ENCODE data around the gene USH1G. TPM values are rescaled to one million over a fixed set of nuclear protein-coding genes. Genes with fewer than 3 reads are reported as not detected.

The USH1G gene
- total and polyA plus RNA-seq, 12 donors = not detected

- DNase-seq (no peak), ATAC-seq (no peak)
- TF ChIP-seq CTCF (IDR thresholded peaks at IDR 0.05) = no peak
- no peaks in the 10 kb centered on the region for H3K4me1 ChIP-seq
- H3K27me3 ChIP-seq = peaks cover 0 to 20% (median 0%) of the 10 kb centered on the region in 7 donors
- no peak overlapping the region for H3K27ac ChIP-seq
- intact Hi-C loops (cut with DNase I) = no loop called here
- 76 to 83% methylated on average over 11 of the region's 11 CpGs for WGBS, 2 donors
- H3K36me3 ChIP-seq = peaks cover 0 to 43% (median 0%) of the 10 kb centered on the region in 9 donors
- H3K9me3 ChIP-seq = no peaks in the 10 kb centered on the region
- no peak overlapping the region for H3K4me3 ChIP-seq
Measured at GRCh38 chr17:74953134-74953687, 30.2 kb upstream of the USH1G start.

- no peaks in the 10 kb centered on the region for H3K4me1 ChIP-seq
- ATAC-seq (no peak), DNase-seq (no peak)
- intact Hi-C loops (cut with DNase I) = no loop called here
- 78 to 82% methylated on average over 24 of the region's 24 CpGs for WGBS, 2 donors
- H3K9me3 ChIP-seq = no peaks in the 10 kb centered on the region
- H3K36me3 ChIP-seq = peaks cover 0 to 38% (median 0%) of the 10 kb centered on the region in 9 donors
- peaks cover 0 to 20% (median 0%) of the 10 kb centered on the region in 7 donors for H3K27me3 ChIP-seq
- H3K4me3 ChIP-seq = no peak overlapping the region
- TF ChIP-seq CTCF (IDR thresholded peaks at IDR 0.05) = no peak
- no peak overlapping the region for H3K27ac ChIP-seq
Measured at GRCh38 chr17:74952431-74953133, 29.5 kb upstream of the USH1G start.

- intact Hi-C loops (cut with DNase I) = no loop called here
- Histone ChIP-seq H3K4me1 (no peaks in the 10 kb centered on the region), H3K36me3 (peaks cover 0 to 30% (median 0%) of the 10 kb centered on the region in 9 donors), H3K9me3 (no peaks in the 10 kb centered on the region), H3K27ac (no peak overlapping the region), H3K4me3 (no peak overlapping the region), H3K27me3 (peaks cover 0 to 20% (median 3%) of the 10 kb centered on the region in 7 donors)
- 73 to 74% methylated on average over 32 of the region's 32 CpGs for WGBS, 2 donors
- DNase-seq = no peak
- ATAC-seq = no peak
- TF ChIP-seq CTCF (IDR thresholded peaks at IDR 0.05) = no peak
Measured at GRCh38 chr17:74951680-74952421, 28.8 kb upstream of the USH1G start.

GRCh38 chr17:74951065-74951464 lies 28.0 kb upstream of the USH1G start:
- TF ChIP-seq CTCF (IDR thresholded peaks at IDR 0.05) = no peak
- 67 to 83% methylated on average over 3 of the region's 3 CpGs for WGBS, 2 donors
- peaks cover 0 to 26% (median 7%) of the 10 kb centered on the region in 7 donors for H3K27me3 ChIP-seq

More at GRCh38 chr17:74951065-74951464, 28.0 kb upstream of the USH1G start:
- DNase-seq (no peak), ATAC-seq (peak in 1 of 8 donors; percentile 9)
- Histone ChIP-seq H3K36me3 (peaks cover 0 to 24% (median 0%) of the 10 kb centered on the region in 9 donors), H3K4me1 (no peaks in the 10 kb centered on the region), H3K27ac (no peak overlapping the region), H3K9me3 (no peaks in the 10 kb centered on the region), H3K4me3 (no peak overlapping the region)
- intact Hi-C loops (cut with DNase I) = no loop called here

Data from heart right ventricle (tissue), 16 donors.